Epidermal melanocyte (primary cell): ENCODE measurements around the gene DDX20.

ENCODE experiments used
- DNase-seq: peaks from one replicate; pipeline ENCODE4 v3.0.0; 2011; ENCODE audit warnings: low spot score; ENCODE audit not compliant: insufficient read length

Gene DDX20, protein sequence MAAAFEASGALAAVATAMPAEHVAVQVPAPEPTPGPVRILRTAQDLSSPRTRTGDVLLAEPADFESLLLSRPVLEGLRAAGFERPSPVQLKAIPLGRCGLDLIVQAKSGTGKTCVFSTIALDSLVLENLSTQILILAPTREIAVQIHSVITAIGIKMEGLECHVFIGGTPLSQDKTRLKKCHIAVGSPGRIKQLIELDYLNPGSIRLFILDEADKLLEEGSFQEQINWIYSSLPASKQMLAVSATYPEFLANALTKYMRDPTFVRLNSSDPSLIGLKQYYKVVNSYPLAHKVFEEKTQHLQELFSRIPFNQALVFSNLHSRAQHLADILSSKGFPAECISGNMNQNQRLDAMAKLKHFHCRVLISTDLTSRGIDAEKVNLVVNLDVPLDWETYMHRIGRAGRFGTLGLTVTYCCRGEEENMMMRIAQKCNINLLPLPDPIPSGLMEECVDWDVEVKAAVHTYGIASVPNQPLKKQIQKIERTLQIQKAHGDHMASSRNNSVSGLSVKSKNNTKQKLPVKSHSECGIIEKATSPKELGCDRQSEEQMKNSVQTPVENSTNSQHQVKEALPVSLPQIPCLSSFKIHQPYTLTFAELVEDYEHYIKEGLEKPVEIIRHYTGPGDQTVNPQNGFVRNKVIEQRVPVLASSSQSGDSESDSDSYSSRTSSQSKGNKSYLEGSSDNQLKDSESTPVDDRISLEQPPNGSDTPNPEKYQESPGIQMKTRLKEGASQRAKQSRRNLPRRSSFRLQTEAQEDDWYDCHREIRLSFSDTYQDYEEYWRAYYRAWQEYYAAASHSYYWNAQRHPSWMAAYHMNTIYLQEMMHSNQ

DNA sequence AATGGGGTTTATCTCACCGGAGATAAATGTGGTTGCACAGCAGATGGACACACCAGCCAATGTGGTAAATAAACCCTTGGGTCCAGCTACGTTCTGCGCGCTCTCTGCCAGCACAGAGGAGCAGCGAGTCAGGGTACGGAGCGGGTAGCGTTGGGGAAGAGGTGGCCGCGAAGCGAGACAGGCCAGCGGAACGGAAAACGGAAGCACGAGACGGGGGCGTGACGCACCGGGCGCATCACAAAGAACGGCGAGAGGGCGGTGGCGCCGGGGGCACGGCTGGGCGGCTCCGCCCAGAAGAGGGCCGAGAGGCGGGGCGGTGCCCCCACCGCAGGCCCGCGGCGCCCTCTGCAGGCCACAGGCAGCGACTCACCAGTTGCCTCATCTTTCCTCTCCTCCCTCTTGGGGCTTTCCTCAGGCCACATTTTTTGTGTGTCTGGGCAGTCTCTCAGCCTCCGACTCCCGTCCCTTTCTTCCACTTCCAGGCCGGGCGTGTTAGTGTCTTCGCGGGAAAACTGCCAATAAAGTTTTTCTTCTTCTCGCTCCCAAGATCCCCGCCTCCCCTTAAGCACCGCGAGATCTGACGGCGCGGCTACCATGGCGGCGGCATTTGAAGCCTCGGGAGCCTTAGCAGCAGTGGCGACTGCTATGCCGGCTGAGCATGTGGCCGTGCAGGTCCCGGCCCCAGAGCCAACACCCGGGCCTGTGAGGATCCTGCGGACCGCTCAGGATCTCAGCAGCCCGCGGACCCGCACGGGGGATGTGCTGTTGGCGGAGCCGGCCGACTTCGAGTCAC lies at the start of gene DDX20:
Gene DDX20 (plus strand): TSS at position 571 of the 793 bp plus-strand sequence. CDS start 24 bp downstream, at position 595.
- peak; percentile 87 for DNase-seq

DNA sequence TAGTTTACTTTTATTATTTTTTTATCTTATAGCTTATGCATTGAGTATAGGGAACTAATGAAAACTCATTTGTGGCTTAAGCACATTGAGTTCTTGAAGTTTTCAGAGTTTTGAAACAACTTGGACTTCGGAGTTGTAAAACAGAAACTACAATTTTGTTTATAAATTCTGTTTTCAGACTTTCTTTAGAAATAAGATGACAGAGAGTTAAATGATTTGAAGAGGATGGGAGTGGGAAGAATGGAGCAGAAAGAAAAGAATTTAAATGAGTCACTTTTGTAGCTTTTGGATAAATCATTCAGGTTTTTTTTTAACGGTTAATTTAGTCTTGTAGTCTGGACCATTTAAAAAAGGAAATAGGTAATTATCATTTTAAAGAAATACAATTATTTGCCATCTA lies 48.8 kb upstream of the DDX20 start:
- no peak for DNase-seq

DNA sequence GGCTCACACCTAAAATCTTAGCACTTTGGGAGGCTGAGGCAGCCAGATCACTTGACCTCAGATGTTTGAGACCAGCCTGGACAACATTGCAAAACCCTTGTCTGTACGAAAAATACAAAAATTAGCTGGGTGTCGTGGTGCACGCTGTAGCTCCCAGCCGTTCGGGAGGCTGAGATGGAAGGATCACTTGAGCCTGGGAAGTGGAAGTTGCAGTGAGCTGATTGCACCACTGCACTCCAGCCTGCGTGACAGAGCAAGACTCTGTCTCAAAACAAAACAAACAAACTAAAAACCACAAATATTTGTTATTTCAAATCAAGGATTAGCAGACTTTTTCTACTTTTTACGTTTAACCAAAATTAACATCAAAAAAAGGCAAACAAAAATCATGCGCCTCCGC lies 47.8 kb upstream of the DDX20 start:
- DNase-seq = no peak

DNA sequence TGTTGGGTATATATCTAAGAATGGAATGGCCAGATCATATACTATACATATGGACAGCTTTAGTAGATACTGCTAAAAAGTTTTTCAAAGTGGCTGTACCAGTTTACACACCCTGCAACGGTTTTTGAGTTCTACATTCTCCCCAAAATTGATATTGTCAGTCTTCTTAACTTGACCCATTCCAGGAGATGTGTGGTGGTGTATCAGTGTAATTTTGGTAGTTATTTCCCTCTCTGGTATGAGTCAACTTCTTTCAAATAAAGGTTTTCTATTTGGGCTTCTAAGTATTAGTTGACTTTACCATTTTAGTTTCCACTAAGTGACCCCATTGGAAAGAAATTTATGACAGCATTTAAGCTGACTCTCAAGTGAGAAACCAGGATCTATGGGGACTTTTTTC lies 45.7 kb upstream of the DDX20 start:
- no peak for DNase-seq

DNA sequence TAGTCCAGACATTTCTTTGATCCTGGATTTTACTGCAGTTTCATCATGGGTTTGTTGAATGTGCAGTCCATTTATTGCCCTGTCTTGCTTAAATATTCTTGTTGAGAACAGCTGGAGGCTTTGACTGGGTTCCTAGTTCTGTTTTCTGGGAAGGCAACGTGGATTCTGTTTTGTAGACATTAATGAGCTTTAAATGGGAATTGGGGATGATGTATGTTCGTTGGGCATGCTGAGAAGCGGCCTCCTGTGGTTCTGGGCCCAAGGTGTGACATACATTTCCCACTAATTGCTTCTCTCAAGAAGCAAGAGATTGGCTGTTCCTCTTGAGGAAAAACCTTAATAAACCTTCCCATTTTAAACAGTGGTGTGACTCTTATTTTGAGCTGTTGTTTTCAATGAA lies 39.4 kb upstream of the DDX20 start:
- DNase-seq = no peak

DNA sequence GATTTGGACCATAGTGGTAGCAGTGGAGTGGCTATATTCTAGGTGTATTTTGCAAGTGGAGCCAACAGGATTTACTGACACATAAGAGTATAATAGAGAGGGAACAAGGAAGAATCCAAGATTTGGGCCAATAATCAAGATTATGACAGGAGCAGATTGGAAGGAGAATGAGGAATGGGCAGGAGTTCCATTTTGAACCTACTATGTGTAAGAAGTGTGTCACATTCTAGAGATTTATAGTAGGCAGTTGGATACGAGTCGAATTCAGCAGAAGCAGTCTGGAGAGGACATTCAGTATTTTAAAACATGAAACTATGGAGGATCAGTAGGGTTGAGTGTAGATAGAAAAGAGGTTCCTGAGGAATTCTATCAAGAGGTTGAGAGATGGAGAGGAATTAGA lies 38.3 kb upstream of the DDX20 start:
- no peak for DNase-seq

DNA sequence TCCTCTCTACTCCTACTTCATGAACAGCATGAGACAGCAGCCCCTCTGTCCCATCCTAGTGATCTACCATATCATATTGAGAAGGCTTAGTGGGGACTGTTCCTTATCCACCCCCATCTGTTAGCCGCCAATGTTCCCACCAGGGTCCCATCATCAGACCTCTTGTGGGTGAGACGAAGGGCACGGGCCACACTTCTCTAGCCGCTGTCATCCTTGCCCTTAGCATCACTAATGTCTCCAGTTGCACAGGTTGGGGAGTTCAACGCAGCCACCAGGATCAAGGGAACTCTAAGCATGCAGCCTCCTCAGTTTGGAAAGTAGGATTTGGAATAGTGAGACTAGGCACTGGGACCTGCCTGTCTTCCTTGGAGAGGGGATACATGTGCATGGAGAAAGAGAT lies 36.6 kb upstream of the DDX20 start:
- DNase-seq = no peak

DNA sequence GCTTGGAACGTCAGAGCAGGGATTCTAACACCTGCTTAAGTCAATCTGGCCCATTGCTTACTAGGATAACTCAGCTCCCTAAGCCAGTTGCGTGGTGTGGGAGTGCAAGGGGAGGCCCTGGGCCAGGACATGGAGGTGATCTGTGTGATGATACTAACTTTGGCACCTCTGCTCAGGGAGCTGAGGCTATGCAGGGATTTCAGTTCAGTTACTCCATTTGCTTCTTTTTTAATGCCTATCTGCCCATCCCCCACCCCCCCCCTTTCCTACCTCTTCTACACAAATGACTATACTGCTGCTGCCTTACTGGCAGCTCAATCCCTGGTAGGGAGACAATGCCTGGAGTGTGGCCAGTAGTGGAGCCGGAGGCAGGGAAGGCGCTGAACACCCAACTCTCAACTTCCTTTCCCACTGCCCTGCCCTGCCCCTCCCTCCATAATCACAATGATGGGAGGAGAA lies 36.0 kb upstream of the DDX20 start:
- no peak for DNase-seq

DNA sequence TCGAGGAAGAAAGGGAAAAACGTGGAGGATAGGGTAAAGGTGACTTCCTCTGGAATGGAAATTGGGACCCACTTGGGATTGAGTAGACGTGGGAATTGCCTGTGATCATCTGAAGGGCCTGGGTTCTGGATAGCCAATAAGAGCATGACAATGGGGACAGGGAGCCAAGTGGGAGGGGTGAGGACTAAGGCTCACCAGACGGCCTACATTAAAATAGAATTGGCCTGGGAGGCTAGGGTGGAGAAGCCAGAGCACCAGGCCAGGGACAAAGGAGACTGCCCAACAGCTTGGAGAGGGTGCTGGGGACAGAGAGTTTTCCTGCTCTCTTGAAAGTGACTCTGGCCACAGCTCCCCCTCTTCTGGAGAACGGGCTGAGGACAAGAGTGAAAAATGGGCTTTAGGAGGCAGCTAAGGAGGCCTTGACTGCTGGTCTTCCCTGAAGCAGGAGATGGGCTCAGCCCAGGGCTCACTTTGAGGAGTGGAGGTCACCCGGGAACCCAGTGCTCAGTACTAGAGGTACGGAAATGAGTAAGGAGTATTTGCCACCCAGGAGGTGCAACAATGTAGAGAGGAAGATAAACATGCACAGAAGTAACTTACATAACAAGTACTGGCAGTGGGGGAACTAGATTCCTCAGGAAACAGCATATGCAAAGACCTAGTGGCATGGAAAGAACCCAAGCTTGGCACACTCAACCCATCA lies 35.3 kb upstream of the DDX20 start:
- no peak for DNase-seq

DNA sequence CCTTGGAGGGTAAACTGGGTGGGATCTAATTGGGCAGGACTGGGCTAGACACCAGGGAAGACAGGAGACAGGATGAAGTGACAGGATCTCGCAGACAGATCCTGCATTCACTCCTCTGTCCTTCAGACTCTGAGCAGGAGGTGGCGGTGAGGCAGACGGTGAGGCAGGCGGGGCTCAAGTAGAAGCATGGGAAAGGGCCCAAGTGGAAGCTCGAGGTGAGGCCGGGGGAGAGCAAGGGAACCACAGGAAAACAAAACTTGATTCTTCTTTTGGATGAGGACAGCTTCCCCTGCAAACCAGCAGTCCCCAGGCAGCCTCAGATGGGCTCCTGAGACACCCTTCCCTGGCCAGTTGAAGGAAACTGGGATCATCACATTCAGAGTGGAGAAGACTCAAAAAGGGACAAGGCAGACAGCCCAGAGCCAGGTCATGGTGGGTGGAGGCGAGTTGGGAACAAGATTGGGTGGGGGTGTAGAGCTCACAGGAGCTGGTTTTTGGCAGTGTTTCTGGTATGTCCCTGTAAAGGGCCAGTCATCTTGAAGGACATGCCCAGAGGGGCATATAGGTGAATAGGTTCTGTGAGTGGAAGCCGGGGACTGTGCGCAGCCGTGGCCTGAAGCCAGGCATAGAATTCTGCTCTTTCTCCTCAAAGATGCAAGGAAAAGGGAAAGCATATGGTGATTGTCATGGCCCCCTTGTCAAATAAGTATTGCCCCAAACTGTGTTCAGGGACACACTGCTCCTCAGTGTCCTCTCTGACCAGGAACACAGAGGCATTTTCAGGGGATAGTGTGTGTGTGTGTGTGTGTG lies 34.5 kb upstream of the DDX20 start:
- DNase-seq = no peak

DNA sequence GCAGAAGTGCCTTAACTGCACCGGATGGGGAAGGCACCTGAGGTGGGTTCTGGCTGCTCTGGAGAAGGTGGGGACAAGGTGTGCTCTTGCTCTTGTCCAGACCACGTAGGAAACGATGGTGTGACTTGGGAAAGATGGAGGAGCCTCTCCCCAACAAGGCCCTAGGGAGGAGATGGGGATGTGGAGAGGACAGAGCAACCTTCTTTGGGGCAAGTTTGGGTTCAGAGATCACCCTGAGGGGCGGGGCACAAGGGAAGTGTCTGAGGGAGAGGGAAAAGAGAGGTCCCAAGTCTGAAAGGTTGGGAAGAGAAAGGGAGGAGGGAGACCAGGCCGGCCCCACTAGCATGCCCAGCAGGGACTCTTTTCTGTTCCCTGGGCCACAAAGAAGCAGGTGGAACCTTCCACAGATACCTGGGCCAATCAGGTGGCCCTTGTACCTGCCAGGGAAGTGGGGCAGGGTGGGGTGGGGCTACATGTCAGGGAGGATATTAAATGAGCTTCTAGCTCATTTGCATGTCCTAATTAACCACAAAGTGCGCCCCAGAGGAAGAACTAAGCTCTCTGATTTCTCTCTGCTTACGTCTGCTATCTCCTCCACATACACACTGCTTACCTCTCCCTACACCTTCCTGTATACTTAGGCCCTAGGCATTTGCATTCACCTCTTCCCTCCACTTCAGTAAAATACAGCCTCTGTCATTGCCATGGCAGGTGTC lies 32.5 kb upstream of the DDX20 start:
- DNase-seq = no peak

DNA sequence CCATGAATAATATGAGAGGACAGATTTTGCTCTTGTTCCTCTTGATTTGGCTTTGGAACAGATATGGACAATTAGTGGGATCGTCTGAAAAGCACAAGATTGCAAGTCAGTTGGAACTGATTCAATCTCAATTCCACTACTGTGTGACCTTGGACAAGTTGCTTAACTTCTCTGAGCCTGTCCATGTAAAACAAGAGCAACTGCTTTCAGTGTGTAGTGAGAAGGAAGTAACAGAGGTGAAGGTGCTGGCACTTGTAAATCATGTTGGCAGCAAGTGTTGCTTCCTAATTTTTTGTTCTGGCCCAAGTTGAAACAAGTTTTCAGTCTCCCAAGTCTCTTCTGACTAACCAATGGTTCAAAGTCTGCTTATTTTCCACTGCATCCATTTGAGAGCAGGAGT lies 31.8 kb upstream of the DDX20 start:
- DNase-seq = no peak

DNA sequence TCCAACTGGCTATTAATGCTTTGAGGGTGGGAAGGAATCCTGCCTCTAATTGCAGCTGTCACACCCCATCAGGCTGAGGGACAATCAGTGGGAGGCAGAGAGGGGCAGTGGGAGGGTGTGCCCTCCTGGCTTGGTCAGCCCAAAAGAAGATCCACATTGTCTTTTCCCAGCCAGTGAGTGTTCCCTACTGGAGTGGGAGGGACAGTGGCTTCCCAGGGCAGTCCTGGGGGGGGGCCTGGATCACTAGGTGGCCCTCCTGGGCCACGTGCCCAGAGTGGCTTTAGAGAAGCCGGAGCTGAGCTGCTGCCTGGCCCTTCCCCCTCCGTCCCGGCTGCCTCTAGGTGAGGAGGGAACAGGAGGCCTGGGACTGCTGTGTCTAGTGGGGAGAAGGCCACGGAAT lies 30.5 kb upstream of the DDX20 start:
- DNase-seq = no peak

DNA sequence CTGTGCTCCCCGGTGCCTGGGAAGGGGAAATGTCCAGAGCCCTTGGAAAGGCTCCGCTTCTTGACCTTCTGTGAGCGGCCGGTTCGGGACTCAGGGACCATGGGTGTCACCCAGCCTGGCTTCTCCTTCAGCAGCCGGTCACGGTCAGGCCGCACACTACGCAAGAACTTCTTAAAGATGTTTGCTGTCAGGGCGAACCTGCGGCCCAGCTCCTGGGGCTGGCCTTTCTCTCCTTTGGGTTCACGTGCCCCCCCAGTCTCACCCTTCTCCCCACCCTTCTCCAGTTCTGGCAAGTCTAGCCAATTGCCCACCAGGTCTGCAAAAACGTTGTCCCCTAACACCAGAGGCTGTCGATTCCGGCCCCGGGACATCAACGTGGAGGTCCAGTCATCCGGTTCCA lies 28.6 kb upstream of the DDX20 start:
- no peak for DNase-seq

DNA sequence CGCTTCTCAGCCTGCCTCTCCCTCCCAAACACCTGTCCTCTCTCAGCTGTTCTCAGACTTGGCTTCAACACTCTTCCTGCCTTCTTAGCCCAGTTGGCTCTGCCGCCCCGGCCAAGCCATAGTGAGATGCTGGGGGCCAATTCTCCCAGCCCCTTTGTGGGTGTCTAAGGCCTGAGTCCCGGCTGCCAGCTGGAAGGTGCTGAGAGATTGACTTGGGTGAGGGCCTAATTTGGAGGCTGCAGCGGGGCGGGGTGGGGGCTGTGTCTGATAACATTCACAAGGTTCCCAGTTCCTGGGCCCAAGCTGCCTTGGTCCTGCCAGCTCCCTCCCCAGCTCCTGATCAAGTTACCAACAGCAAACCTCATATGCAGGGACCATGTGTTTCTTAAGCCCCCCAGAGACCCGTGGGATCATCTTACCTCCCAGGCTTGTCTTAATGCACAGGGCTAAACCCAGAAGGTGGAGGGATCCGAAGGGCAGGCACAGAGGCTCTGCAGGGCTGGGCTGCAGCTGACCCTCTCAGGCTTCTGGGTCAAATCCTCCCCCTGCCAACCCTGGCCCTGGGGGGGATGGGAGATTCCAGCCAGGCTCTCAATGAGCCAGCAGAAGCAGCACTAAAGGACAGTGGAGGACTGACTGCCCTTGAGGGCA lies 26.3 kb upstream of the DDX20 start:
- DNase-seq = no peak

DNA sequence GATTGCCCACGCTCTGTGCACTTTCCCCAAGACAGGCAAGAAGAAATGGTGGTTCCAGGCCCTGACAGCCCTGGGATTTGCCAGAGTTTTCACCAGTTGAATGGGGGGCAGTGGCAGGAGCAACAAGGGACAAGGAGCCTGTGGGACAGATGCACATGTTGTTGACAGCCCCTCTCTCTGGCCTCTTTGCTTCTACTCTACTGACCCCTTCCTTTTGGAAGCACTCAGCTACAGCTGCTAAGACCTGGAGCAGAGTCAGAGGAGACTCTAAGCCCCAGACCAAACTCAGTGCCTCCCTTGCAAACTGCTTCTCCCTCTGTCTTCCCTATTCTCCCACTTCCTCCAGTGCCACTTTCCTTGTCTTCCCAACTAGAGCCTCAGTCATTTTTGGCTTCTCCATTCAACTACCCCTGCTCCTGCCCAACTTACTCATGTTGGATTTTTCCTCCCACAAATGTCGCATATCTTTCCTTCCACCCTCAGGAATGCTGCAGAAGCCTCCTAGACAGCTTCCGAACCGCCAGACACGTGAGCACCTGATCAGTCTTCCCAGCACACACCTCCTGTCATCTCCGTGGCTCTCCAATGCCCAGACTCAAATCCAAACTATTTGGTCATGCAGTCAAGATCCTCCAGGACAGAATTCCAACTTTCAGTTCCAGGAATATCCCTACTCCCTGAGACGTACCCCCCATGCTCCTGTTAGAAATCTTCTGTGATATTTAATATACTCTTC lies 25.6 kb upstream of the DDX20 start:
- DNase-seq = no peak

DNA sequence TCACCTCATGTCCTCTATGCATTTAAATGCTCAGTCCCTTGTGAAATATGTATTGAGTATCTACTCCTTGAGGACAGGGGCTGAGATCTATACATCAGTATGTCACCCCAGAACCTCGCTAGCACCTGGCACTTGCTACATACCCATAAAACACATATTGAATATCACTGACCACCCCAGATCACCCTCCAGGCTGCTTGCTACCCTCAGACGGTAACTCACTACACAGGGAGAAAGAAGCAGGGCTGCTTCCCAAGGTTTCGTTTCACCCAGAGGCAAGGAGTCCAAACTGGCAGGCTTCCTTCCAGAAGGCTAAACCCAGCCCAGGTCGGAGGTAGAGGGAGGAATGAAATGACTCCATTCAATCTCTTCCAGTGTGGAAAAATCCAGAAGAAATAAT lies 25.0 kb upstream of the DDX20 start:
- no peak for DNase-seq

DNA sequence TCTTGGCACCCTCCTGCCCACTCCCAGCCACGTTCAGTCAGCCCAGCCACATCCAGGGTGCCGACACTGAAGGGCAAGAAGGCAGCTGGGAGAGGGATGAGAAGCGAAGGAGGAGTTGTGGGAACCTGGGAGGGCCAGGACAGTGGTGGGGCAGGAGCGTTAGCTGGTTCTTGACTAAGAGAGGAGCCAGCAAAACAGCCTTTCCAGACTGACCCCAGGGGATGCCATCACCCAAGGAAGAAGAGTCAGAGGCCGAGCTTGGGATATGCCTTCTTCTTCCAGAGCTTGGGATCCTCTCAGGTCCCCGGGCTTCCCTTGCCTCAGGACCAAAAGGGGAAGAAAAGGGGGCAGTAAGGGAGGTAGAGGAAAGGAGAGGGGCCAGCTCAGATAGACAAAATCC lies 23.7 kb upstream of the DDX20 start:
- DNase-seq = no peak

DNA sequence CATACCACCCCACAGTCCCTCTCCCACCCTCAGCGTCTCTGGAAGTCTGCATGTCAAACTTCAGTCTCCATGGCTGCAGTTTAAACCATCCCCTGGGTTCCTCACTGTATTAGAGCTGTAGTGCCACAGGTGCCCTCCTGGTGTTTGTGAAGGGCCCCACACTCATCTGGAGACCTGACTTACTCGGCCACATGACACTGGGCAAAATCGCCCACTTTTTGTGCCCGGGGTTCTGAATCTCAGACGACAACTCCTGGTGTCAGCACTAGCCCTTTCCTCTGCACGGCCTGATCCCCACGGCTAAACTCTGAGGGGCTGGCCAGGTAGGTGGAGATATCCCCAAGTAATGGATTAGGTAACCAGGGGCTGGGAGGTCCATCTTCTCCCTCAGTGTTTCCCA lies 23.0 kb upstream of the DDX20 start:
- DNase-seq = no peak
